Activated CD8-positive, alpha-beta T cell treated with anti-CD3 and anti-CD28 coated beads, Interleukin-2, amount 10 ng/mL, durations not matched to agents 7 days and 5 days (primary cell): ENCODE data around the gene TUBGCP4. TPM values are rescaled to one million over a fixed set of nuclear protein-coding genes. Genes with fewer than 3 reads are reported as not detected.

Experiments
- ATAC-seq: fragments of 150-1000 bp; cut with Tn5 transposase; one replicate; pipeline ENCODE4 v1.10.0; 2021; ENCODE audit warnings: moderate library complexity
- CTCF ChIA-PET: fragments of 350-600 bp; sonication (Branson Sonifier 250); formaldehyde crosslinking; loops from one replicate; lab custom pipeline; 2021; ENCODE audit warnings: antibody characterized with exemption; lab: Charles Lee
- POLR2A ChIA-PET: fragments of 350-600 bp; sonication (Branson Sonifier 250); formaldehyde crosslinking; loops from one replicate; lab custom pipeline; 2021; ENCODE audit warnings: antibody characterized with exemption; lab: Charles Lee
- DNase-seq: peaks from one replicate; pipeline ENCODE4 v3.0.0-alpha.2; 2020
- H3K27ac Mint-ChIP-seq: one replicate; pipeline ENCODE4 v1.8.0; 2021; ENCODE audit warnings: mild to moderate bottlenecking, mixed read lengths
- H3K27me3 Mint-ChIP-seq: one replicate; pipeline ENCODE4 v1.8.0; 2021; ENCODE audit warnings: low read depth, mixed read lengths
- H3K36me3 Mint-ChIP-seq: one replicate; pipeline ENCODE4 v1.8.0; 2021; ENCODE audit warnings: low read depth, mixed read lengths
- H3K4me1 Mint-ChIP-seq: one replicate; pipeline ENCODE4 v1.8.0; 2021; ENCODE audit warnings: low read depth, mixed read lengths
- H3K4me3 Mint-ChIP-seq: one replicate; pipeline ENCODE4 v1.8.0; 2021; ENCODE audit warnings: mild to moderate bottlenecking, mixed read lengths
- H3K9me3 Mint-ChIP-seq: one replicate; pipeline ENCODE4 v1.8.0; 2022; ENCODE audit warnings: mixed read lengths; ENCODE audit not compliant: insufficient read depth
- total RNA-seq, 2 experiments: library from RNA; stranded (reverse); gene quantifications; one replicate each; pipeline ENCODE4 v1.2.3, GENCODE V29; 2021

The TUBGCP4 gene
- total RNA-seq, 2 experiments from 2014 or later = 38.9 to 41.7 TPM

DNA sequence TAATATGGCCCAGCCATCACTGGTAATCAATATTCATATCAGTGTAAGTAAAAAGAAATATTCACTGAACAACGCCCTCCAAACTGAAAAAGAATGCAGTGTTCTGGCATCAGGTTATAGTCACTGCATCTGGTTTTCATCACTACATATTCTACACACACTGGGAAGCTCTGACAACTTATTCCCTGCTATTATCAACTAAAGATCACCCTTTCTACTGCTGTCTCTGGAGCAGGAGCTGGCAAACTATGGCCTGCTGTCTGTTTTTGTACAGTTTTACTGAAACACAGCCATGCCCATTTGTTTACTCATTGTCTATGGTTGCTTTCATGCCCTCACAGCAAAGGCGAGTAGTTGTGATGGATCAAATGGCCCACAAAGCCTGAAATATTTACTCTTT, 35.3 kb downstream of the TUBGCP4 start:
- Mint-ChIP-seq H3K36me3 (peaks cover 72% of the 10 kb centered on the region), H3K4me1 (peaks cover 5% of the 10 kb centered on the region), H3K4me3 (no peak overlapping the region), H3K27me3 (no peaks in the 10 kb centered on the region), H3K9me3 (no peaks in the 10 kb centered on the region), H3K27ac (no peak overlapping the region)
- POLR2A ChIA-PET = no interaction called here
- CTCF ChIA-PET = interaction anchor here (1.0 kb wide), 1 partner anchor 9 kb away, joined by 3 read pairs; no protein-coding TSS in a partner anchor
- DNase-seq (no peak), ATAC-seq (no peak)

DNA sequence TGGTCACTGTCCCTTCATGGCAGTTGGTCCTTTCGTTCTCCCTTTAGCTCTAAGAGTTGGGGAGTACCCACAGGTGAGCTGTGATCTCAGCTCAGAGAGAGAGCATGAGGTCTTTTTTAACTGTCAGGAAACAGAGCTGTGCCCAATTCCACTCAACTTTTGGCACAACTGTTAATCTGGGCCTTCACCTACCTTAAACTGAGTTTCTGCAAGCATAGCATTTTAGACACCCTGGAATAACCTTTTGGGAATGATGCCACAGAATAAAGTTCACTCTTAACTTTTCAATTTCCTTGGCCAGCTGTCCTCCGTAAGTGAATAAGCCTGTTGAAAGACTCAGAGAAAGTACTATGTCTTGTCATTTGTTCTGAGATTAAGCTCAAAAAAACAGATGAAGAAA, 35.9 kb downstream of the TUBGCP4 start:
- peaks cover 5% of the 10 kb centered on the region for H3K4me1 Mint-ChIP-seq
- H3K27ac Mint-ChIP-seq = no peak overlapping the region
- no peaks in the 10 kb centered on the region for H3K9me3 Mint-ChIP-seq
- ATAC-seq = no peak
- H3K27me3 Mint-ChIP-seq = no peaks in the 10 kb centered on the region
- ChIA-PET POLR2A (no interaction called here), CTCF (interaction anchor here (1.0 kb wide), 1 partner anchor 9 kb away, joined by 3 read pairs; no protein-coding TSS in a partner anchor)
- no peak for DNase-seq
- peaks cover 66% of the 10 kb centered on the region for H3K36me3 Mint-ChIP-seq
- no peak overlapping the region for H3K4me3 Mint-ChIP-seq

DNA sequence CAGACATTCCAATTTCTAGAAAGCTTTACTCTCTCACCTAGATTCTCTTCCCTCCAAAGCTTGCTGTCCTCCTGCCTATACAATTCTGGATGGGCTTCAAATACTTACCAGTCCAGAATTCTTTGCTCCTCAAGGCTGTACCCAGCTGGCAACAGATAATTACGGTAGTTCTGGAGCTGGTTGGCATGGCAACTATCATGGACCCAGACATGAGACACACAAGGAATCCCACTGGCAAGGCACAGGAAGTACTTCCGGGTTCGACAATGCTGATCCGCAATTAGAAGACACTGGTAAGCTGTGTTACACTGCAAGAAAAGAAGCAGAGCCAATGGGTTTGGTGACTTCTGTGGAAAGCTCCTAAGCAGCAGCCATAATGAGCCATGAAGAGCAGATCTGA, 37.9 kb downstream of the TUBGCP4 start:
- H3K36me3 Mint-ChIP-seq = peaks cover 65% of the 10 kb centered on the region
- H3K27ac Mint-ChIP-seq = no peak overlapping the region
- ChIA-PET POLR2A (no interaction called here), CTCF (no interaction called here)
- no peaks in the 10 kb centered on the region for H3K9me3 Mint-ChIP-seq
- DNase-seq (no peak), ATAC-seq (no peak)
- H3K4me3 Mint-ChIP-seq = no peak overlapping the region
- H3K4me1 Mint-ChIP-seq = peaks cover 2% of the 10 kb centered on the region
- H3K27me3 Mint-ChIP-seq = no peaks in the 10 kb centered on the region

DNA sequence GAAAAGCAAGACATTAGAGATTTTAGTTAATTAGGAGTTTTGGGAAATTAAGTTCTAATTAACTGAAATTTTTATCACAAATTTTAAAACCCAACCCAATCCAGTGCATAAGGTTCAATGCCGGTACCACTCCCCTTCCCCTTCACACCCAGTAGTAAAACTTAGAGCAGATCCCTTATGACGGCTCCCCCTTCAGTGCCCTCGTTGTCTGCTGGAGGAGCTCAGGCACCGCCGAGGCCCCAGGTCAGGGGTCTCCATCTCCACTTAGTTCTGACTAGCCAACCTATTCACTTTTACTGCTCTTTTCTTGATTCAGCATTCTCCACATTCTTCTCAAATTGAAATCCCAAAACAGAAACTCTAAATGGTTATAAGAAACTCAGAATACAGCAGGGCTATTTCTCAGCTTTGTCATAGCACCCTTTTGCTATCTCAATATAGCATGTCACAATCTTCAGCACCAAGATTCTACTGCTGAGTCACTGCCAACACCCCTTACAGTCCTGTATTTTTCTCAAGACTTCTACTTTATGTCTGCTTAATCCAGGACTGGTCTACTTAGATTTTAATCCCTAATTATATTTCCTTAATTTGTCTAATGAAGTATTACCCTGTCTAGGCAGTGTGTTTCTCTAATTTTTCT, 39.8 kb downstream of the TUBGCP4 start:
- H3K9me3 Mint-ChIP-seq = no peaks in the 10 kb centered on the region
- no peak overlapping the region for H3K4me3 Mint-ChIP-seq
- H3K27me3 Mint-ChIP-seq = no peaks in the 10 kb centered on the region
- no peak for DNase-seq
- H3K36me3 Mint-ChIP-seq = peaks cover 59% of the 10 kb centered on the region
- no peak for ATAC-seq
- ChIA-PET CTCF (no interaction called here), POLR2A (no interaction called here)
- H3K27ac Mint-ChIP-seq = no peak overlapping the region
- no peaks in the 10 kb centered on the region for H3K4me1 Mint-ChIP-seq

DNA sequence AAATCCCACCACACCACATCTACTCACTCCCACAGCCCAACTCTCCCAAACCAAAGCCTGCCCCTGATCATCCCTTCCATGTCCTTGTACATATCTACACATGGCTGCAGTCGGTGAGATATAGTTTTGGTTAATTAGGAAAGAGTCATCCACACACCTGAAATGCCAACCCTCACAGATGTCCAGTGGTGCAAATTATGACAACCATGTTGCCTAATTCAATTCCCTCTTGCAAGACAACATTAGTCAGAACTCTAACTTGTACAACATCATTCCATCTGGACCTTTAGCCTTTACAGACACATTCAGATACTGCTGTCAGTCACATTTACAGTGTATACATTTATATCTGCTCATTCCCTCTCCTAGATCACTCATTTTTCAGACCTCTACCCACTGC, 41.2 kb downstream of the TUBGCP4 start:
- CTCF ChIA-PET = no interaction called here
- H3K27ac Mint-ChIP-seq = no peak overlapping the region
- POLR2A ChIA-PET = no interaction called here
- H3K4me3 Mint-ChIP-seq = no peak overlapping the region
- H3K4me1 Mint-ChIP-seq = no peaks in the 10 kb centered on the region
- no peaks in the 10 kb centered on the region for H3K9me3 Mint-ChIP-seq
- DNase-seq (no peak), ATAC-seq (no peak)
- H3K36me3 Mint-ChIP-seq = peaks cover 50% of the 10 kb centered on the region
- H3K27me3 Mint-ChIP-seq = no peaks in the 10 kb centered on the region

DNA sequence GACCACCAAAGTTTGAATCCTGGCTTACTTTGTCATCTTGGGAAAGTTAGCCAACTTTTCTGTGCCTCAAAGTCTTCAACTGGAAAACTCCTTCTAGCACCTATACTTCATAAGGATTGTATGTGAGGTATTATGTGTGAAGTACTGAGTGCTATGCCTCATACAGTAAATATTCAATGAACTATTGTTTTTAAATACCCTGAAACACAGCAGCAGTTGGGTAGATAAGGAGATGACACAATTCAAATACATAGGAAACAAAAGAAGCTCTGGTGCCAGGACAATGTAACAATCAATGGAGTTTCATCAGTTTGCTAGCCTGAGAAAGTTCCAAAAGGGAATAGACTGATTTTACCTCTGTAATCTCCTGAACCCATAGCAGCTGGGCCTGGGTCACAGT, 43.3 kb downstream of the TUBGCP4 start:
- H3K4me1 Mint-ChIP-seq = no peaks in the 10 kb centered on the region
- CTCF ChIA-PET = no interaction called here
- ATAC-seq (no peak), DNase-seq (no peak)
- H3K36me3 Mint-ChIP-seq = peaks cover 36% of the 10 kb centered on the region
- H3K9me3 Mint-ChIP-seq = no peaks in the 10 kb centered on the region
- POLR2A ChIA-PET = no interaction called here
- no peaks in the 10 kb centered on the region for H3K27me3 Mint-ChIP-seq
- no peak overlapping the region for H3K27ac Mint-ChIP-seq
- H3K4me3 Mint-ChIP-seq = no peak overlapping the region

DNA sequence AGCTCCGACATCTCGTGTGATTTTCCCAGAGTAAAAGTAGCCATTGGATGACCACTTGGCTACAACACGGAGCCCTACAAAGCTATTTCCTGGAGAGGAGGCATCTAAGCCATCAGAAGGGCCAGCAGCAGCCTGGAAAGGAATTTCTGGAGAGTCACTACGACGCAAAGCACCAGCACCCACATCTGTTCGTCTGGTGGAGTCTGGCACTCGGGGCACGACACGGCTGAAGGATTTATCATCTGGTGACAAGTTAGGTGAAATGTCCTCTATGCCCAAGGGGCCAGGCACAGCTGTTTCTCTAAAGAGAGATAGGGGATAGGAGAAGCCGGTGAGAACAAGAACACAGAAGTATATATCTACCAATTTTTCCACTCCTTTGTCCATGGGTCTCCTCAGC, 49.5 kb downstream of the TUBGCP4 start:
- no peak overlapping the region for H3K27ac Mint-ChIP-seq
- peaks cover 20% of the 10 kb centered on the region for H3K36me3 Mint-ChIP-seq
- ChIA-PET CTCF (interaction anchor here (1.6 kb wide), 1 partner anchor 20 kb away, joined by 3 read pairs; no protein-coding TSS in a partner anchor), POLR2A (no interaction called here)
- ATAC-seq (no peak), DNase-seq (no peak)
- no peaks in the 10 kb centered on the region for H3K9me3 Mint-ChIP-seq
- H3K4me1 Mint-ChIP-seq = peaks cover 13% of the 10 kb centered on the region
- H3K27me3 Mint-ChIP-seq = no peaks in the 10 kb centered on the region
- H3K4me3 Mint-ChIP-seq = no peak overlapping the region

DNA sequence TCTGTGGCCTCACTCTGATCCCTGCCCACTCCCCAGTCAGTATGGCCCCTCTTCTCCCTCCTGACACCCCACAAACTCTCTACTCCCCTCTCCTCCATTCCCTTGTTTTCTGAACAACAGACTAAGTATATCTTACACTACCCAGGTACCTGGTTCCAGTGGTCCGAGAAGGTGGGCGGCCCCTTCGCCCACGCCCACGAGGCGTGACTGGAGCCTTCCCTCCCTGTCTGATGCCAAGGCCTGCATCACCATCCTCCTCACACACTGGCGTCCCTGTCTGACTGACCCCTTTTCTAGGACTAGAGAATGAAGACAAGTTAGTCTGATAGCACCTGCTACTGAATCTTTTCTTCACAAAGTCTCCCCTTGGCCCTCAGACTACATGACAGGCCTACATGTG, 50.0 kb downstream of the TUBGCP4 start:
- ATAC-seq = no peak
- H3K4me3 Mint-ChIP-seq = no peak overlapping the region
- H3K9me3 Mint-ChIP-seq = no peaks in the 10 kb centered on the region
- ChIA-PET POLR2A (no interaction called here), CTCF (interaction anchor here (1.6 kb wide), 1 partner anchor 20 kb away, joined by 3 read pairs; no protein-coding TSS in a partner anchor)
- no peak for DNase-seq
- peak overlapping the region; percentile 40 for H3K27ac Mint-ChIP-seq
- H3K4me1 Mint-ChIP-seq = peaks cover 13% of the 10 kb centered on the region
- H3K27me3 Mint-ChIP-seq = no peaks in the 10 kb centered on the region
- H3K36me3 Mint-ChIP-seq = peaks cover 17% of the 10 kb centered on the region

DNA sequence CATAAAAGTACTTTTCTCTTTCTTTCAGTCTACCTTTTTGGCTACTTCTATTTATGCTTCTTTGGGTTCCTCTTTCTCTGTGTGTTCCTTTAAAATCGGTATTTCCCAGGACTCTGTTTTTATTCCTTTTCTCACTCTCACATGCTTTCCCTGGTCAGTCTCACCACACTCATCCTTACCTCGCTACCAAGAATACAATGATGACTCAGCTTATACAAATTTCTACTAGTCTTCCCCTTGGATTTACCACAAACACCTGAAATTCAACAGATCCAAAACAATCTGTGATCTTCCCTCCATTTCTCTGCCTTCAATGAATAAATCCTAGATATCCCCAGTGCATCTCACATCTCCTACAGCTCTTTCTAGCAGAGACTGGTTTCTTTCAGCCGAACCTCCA, 52.9 kb downstream of the TUBGCP4 start:
- ChIA-PET CTCF (interaction anchor here (1.5 kb wide), 1 partner anchor 91 kb away, joined by 4 read pairs; no protein-coding TSS in a partner anchor), POLR2A (no interaction called here)
- Mint-ChIP-seq H3K4me3 (no peak overlapping the region), H3K36me3 (peaks cover 18% of the 10 kb centered on the region), H3K9me3 (no peaks in the 10 kb centered on the region), H3K27ac (no peak overlapping the region), H3K27me3 (no peaks in the 10 kb centered on the region), H3K4me1 (peaks cover 13% of the 10 kb centered on the region)
- DNase-seq = no peak
- ATAC-seq = no peak

DNA sequence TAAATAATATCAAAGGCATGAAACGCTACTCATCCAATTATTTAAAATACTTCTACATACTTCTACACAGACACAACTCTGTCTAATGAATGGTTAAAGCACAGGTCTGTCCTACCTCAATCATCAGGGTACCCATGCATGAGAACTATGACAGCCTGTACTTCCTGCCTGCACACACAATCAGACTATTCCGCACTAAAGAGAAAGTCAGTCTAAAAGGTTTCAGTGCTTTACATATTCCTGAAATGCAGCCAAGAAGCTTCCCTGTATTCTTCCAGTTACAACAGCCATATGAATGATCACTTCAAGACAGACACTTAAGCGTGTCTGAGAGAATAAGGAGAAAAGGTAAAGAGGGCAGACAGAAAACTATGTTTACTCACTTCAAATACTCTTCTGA, 58.8 kb downstream of the TUBGCP4 start:
- H3K4me1 Mint-ChIP-seq = no peaks in the 10 kb centered on the region
- ChIA-PET POLR2A (no interaction called here), CTCF (no interaction called here)
- no peaks in the 10 kb centered on the region for H3K27me3 Mint-ChIP-seq
- peaks cover 9% of the 10 kb centered on the region for H3K36me3 Mint-ChIP-seq
- no peak overlapping the region for H3K4me3 Mint-ChIP-seq
- no peaks in the 10 kb centered on the region for H3K9me3 Mint-ChIP-seq
- ATAC-seq (no peak), DNase-seq (no peak)
- H3K27ac Mint-ChIP-seq = no peak overlapping the region

DNA sequence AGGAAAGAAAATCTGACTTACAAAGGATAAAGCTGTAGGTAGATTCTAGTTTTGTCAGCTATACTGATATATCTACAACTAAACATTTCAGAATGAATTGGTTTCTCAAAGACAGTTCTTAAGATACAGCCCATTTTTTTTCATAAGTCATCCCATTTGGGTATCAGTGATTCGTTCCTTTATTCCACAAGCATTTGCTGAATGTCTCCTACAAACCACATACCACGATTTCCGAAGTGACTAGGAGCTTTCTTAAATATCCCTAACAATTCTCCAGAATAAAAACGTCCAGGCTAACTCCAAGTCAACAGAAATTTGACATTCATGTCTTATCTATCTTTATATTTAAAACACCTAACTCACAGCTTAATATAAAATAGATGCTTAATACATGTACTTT, 62.3 kb downstream of the TUBGCP4 start:
- ChIA-PET POLR2A (no interaction called here), CTCF (interaction anchor here (2.5 kb wide), 1 partner anchor 82 kb away, joined by 7 read pairs; no protein-coding TSS in a partner anchor)
- H3K9me3 Mint-ChIP-seq = no peaks in the 10 kb centered on the region
- no peak overlapping the region for H3K4me3 Mint-ChIP-seq
- H3K4me1 Mint-ChIP-seq = no peaks in the 10 kb centered on the region
- ATAC-seq = no peak
- DNase-seq = no peak
- H3K36me3 Mint-ChIP-seq = peaks cover 10% of the 10 kb centered on the region
- no peak overlapping the region for H3K27ac Mint-ChIP-seq
- no peaks in the 10 kb centered on the region for H3K27me3 Mint-ChIP-seq

DNA sequence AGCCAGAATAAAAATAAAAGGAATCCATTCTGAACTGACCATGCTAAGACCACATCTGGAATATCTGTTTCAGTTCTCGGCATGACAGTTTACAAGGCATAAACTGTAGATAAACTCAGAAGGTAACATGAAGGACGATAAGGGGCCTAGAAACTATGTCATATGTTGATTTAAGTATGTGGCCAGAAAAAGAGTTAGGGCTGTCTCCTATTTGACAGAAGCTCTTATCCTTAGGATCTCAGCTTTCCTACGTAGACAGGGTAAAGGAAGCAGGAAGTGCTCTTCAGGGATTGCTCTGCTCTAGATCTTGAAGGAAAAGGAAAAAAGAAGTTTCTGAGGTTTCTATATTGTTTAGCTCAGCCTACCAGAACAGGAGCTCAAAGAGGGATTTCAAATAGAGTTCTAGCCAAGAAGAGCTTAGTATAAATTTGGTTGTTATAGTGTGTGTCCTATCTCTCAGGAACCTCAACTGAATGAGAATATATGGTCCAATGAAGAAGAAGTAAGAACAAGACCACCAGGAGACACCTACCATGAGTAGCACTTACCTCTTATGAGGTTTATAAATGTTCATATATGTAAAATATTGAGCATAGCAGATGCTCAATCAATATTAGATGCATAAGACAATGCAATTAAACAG, 62.9 kb downstream of the TUBGCP4 start:
- no peak for DNase-seq
- no peak for ATAC-seq
- POLR2A ChIA-PET = no interaction called here
- H3K36me3 Mint-ChIP-seq = peaks cover 10% of the 10 kb centered on the region
- H3K9me3 Mint-ChIP-seq = no peaks in the 10 kb centered on the region
- no peaks in the 10 kb centered on the region for H3K27me3 Mint-ChIP-seq
- no peaks in the 10 kb centered on the region for H3K4me1 Mint-ChIP-seq
- no peak overlapping the region for H3K27ac Mint-ChIP-seq
- CTCF ChIA-PET = interaction anchor here (1.0 to 2.5 kb wide), 3 partner anchors 11 to 81 kb away, joined by 3 to 7 read pairs (median 3); no protein-coding TSS in a partner anchor
- H3K4me3 Mint-ChIP-seq = no peak overlapping the region
